Hair follicle dermal papilla cell (primary cell): ENCODE results near the gene PTRH2. TPM values are rescaled to one million over a fixed set of nuclear protein-coding genes. Genes with fewer than 3 reads are reported as not detected.

Experiments used
- total RNA-seq: library from RNA; depleted of rRNA; stranded (reverse); fragments of >200 nt; gene quantifications from 2 replicates; pipeline ENCODE4 v1.2.3, GENCODE V29; 2012

PTRH2 gene
- total RNA-seq = 16.1 and 20.0 TPM in 2 replicates

GRCh38 chr17:59707149-59707970 is at the start of gene PTRH2, which contains the start of gene VMP1:
PTRH2 (minus strand) TSS chr17:59707430; CDS start chr17:59697978, 9,452 bp downstream.
VMP1 (plus strand) TSS chr17:59707654; CDS start chr17:59731447, 23,793 bp downstream.

Other genes with a start within 250 kb of the PTRH2 start
- gene DHX40, start 141.8 kb downstream of the PTRH2 start, total RNA-seq = 59.7 and 70.3 TPM in 2 replicates
- gene CLTC, start 87.5 kb downstream of the PTRH2 start, total RNA-seq = 450 and 556 TPM in 2 replicates
- gene VMP1, start 224 bp upstream of the PTRH2 start, total RNA-seq = 230 and 238 TPM in 2 replicates
- gene TUBD1, start 185.5 kb upstream of the PTRH2 start, total RNA-seq = 1.6 and 2.1 TPM in 2 replicates
- 18.0 and 18.5 TPM in 2 replicates for gene RPS6KB1, start 185.7 kb upstream of the PTRH2 start, total RNA-seq